ENCODE results near the gene SNRNP25. TPM values are rescaled to one million over a fixed set of nuclear protein-coding genes. Genes with fewer than 3 reads are reported as not detected.
A peak's percentile ranks its signal among the peaks of the same experiment; 100 is the strongest.

Gene SNRNP25
- polyA plus RNA-seq, 1 experiment, result 38.8 TPM

- POLR2A ChIA-PET, result no interaction called here
- TF ChIP-seq CTCF (IDR thresholded peaks at IDR 0.05; ENCODE audit: low read depth, low read length), result no peak
These were observed 6.4 kb upstream of the SNRNP25 start for GRCh38 chr16:47234-47633.

GRCh38 chr16:50769-51591 lies 2.6 kb upstream of the SNRNP25 start:
- Histone ChIP-seq H3K4me3 (ENCODE audit: low read depth, low read length) (no peak overlapping the region), H3K27me3 (ENCODE audit: control insufficient read depth, insufficient read depth, low read length) (no peaks in the 10 kb centered on the region), H3K27ac (ENCODE audit: low read depth, low read length) (no peak overlapping the region), H3K9me3 (ENCODE audit: control insufficient read depth, insufficient read depth, low read length) (no peaks in the 10 kb centered on the region; the same call in 1 of the 2 replicates)
- ChIA-PET POLR2A (no interaction called here), CTCF (no interaction called here)
- TF ChIP-seq CTCF (IDR thresholded peaks at IDR 0.05; ENCODE audit: low read depth, low read length), result no peak
- no peak for DNase-seq (ENCODE audit: low read depth, low spot score)

More at GRCh38 chr16:47234-47633, 6.4 kb upstream of the SNRNP25 start:
- DNase-seq (ENCODE audit: low read depth, low spot score), result no peak
- H3K4me3 ChIP-seq (ENCODE audit: low read depth, low read length), result no peak overlapping the region
- H3K27me3 ChIP-seq (ENCODE audit: control insufficient read depth, insufficient read depth, low read length), result no peaks in the 10 kb centered on the region
- H3K9me3 ChIP-seq (ENCODE audit: control insufficient read depth, insufficient read depth, low read length), result no peaks in the 10 kb centered on the region
- no peak overlapping the region for H3K27ac ChIP-seq (ENCODE audit: low read depth, low read length)
- CTCF ChIA-PET, result no interaction called here

GRCh38 chr16:54237-54581 lies 581 bp downstream of the SNRNP25 start:
- no peak for DNase-seq (ENCODE audit: low read depth, low spot score)
- TF ChIP-seq CTCF (IDR thresholded peaks at IDR 0.05; ENCODE audit: low read depth, low read length), result no peak
- Histone ChIP-seq H3K9me3 (ENCODE audit: control insufficient read depth, insufficient read depth, low read length) (no peaks in the 10 kb centered on the region; the same call in 1 of the 2 replicates), H3K4me3 (ENCODE audit: low read depth, low read length) (peak overlapping the region; percentile 86), H3K27me3 (ENCODE audit: control insufficient read depth, insufficient read depth, low read length) (no peaks in the 10 kb centered on the region), H3K27ac (ENCODE audit: low read depth, low read length) (no peak overlapping the region)
- ChIA-PET POLR2A (no interaction called here), CTCF (no interaction called here)

- no peak for TF ChIP-seq CTCF (IDR thresholded peaks at IDR 0.05; ENCODE audit: low read depth, low read length)
- ChIA-PET CTCF (interaction anchor here (1.9 kb wide), 1 partner anchor 10 kb away, joined by 15 read pairs; no protein-coding TSS in a partner anchor), POLR2A (no interaction called here)
- no peaks in the 10 kb centered on the region; the same call in 1 of the 2 replicates for H3K9me3 ChIP-seq (ENCODE audit: control insufficient read depth, insufficient read depth, low read length)
- no peaks in the 10 kb centered on the region for H3K27me3 ChIP-seq (ENCODE audit: control insufficient read depth, insufficient read depth, low read length)
- no peak overlapping the region for H3K4me3 ChIP-seq (ENCODE audit: low read depth, low read length)
- DNase-seq (ENCODE audit: low read depth, low spot score), result no peak
- no peak overlapping the region for H3K27ac ChIP-seq (ENCODE audit: low read depth, low read length)
These were observed 2.0 kb downstream of the SNRNP25 start for GRCh38 chr16:55571-56136.

GRCh38 chr16:56231-56927 lies 2.8 kb downstream of the SNRNP25 start:
- CTCF ChIA-PET, result interaction anchor here (1.9 kb wide), 1 partner anchor 9 kb away, joined by 15 read pairs; no protein-coding TSS in a partner anchor

More at GRCh38 chr16:56231-56927, 2.8 kb downstream of the SNRNP25 start:
- no peak overlapping the region for H3K27ac ChIP-seq (ENCODE audit: low read depth, low read length)
- no peak for TF ChIP-seq CTCF (IDR thresholded peaks at IDR 0.05; ENCODE audit: low read depth, low read length)
- no peak overlapping the region for H3K4me3 ChIP-seq (ENCODE audit: low read depth, low read length)
- no peaks in the 10 kb centered on the region; the same call in 1 of the 2 replicates for H3K9me3 ChIP-seq (ENCODE audit: control insufficient read depth, insufficient read depth, low read length)
- H3K27me3 ChIP-seq (ENCODE audit: control insufficient read depth, insufficient read depth, low read length), result no peaks in the 10 kb centered on the region
- no peak for DNase-seq (ENCODE audit: low read depth, low spot score)
- POLR2A ChIA-PET, result no interaction called here

Data from AG04450 (cell line).